ENCODE data around the gene FUT6.
A peak's percentile ranks its signal among the peaks of the same experiment; 100 is the strongest.

Gene FUT6

GRCh38 chr19:5827891-5828660 lies 11.4 kb downstream of the FUT6 start:
- peak; percentile 66 for DNase-seq (ENCODE audit: low read depth)

DNA sequence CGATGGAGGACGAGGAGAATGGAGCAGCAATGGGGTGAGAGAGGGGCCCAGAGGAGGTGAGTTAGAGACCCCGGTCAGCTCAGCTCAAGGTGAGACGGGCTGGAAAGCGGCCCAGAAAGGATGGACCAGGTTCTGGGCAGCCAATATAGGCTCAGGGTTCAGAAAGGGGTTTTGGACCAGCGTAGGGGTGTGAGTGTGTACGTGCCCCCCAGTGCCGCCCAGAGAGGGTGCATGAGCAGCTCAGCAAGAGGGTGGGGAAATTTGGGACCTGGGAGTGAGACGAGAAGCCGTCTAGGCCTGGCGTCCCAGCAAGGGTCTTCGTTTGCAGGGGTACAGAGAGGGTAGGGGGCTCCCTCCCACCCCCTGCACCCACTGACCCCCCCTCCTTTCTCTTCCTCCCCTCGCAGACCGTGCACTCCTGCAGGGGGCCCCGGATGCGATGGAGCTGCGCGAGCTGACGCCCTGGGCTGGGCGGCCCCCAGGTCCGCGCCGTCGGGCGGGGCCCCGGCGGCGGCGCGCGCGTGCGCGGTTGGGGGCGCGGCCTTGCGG lies 12.1 kb downstream of the FUT6 start:
- no peak for DNase-seq (ENCODE audit: low read depth)

- no peak for DNase-seq (ENCODE audit: low read depth)
These were observed 12.8 kb downstream of the FUT6 start for GRCh38 chr19:5826531-5827341.

DNA sequence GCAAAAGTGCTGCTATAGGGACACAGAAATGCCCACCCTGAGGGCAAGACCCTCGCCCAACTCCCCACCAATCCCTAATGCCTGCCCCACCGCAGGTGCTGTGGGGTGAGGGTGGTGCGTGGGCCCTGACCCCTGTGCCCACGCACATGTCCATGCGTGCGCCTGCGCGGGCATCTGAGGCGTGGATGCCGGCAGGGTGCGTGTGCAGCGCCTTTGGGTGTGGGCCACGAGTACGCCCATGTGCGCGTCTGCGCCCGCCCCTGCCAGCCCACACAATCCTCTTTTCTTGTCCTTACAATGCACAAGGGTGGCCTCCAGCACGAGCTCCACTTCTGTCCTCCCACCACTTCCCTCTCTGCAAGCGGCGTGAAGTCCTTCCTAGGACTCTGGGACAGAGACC lies 14.3 kb downstream of the FUT6 start:
- DNase-seq (ENCODE audit: low read depth): no peak

DNA sequence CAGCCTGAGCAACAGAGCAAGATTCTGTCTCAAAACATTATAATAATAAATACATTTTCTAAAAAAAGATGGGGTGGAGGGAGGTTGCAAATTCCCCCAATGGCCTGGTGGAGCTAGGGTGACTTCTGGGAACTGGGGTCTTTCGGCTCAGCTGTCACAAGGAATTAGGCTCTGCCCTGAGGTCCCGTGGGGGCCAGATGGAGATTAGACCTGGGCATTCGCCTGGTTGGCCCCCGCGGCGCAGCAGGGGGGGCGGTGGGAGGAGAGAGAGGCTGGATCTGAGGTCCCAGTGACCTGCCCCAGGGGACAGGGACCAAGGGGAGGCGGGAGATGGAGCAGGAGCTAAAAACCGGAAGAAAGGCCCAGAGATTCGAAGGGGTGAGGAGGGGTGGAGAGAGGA lies 14.8 kb downstream of the FUT6 start:
- DNase-seq (ENCODE audit: low read depth): no peak

DNA sequence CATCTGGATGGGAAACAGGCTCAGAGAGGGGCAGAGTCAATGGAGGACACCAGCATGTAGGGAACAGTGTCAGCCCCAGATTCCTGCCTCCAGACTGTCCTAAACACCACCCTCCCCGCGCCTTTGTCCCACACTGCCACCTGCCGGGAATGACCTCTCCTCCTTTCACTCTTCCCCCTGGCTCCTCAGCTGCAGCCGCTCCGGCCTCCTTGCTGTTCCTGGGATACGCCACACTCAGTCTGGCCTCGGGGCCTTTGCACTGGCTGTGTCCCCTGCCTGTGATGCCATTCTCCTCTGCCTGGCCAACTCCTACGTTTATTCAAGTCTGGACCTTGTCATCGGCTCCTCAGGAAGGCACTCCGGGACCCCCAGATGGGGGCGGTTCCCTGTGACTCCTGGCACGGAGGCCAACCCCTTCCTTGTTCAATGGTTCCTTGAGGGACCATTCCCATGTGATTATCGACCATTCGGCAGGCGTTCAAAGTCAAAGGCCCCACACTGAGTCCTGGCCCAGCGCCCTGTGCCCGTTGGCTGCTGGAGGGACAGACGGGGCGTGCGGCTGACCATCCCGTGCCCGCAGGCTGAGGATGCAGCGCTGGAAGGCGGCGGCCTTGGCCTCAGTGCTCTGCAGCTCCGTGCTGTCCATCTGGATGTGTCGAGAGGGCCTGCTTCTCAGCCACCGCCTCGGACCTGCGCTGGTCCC lies 15.8 kb downstream of the FUT6 start:
- DNase-seq (ENCODE audit: low read depth): no peak

GRCh38 chr19:5822181-5822844 lies 17.2 kb downstream of the FUT6 start:
- no peak for DNase-seq (ENCODE audit: low read depth)

- no peak for DNase-seq (ENCODE audit: low read depth)
These were observed 17.9 kb downstream of the FUT6 start for GRCh38 chr19:5821521-5822180.

DNA sequence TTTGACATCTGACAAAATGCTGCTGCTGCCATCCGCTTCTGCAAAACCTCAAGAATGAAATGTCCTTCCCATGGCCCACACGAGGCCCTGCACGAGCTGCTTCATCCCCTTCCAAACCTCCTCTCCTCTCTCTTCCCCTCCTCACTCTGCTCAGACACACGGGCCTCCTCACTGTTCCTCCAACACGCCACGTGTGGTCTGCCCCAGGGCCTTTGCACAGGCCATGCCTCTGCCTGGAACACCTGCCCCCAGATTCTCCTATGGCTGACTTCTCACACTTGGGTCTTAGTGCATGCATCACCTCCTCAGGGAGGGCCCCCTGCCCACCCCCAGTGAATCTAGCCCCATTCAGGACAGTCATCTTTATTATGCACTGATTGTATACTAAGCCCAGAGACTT lies 18.7 kb downstream of the FUT6 start:
- no peak for DNase-seq (ENCODE audit: low read depth)

- no peak for DNase-seq (ENCODE audit: low read depth)
These were observed 20.9 kb downstream of the FUT6 start for GRCh38 chr19:5818594-5818993.

GRCh38 chr19:5817218-5817617 lies 22.3 kb downstream of the FUT6 start:
- DNase-seq (ENCODE audit: low read depth): no peak

- DNase-seq (ENCODE audit: low read depth): no peak
These were observed 24.7 kb downstream of the FUT6 start for GRCh38 chr19:5814852-5815246.

DNA sequence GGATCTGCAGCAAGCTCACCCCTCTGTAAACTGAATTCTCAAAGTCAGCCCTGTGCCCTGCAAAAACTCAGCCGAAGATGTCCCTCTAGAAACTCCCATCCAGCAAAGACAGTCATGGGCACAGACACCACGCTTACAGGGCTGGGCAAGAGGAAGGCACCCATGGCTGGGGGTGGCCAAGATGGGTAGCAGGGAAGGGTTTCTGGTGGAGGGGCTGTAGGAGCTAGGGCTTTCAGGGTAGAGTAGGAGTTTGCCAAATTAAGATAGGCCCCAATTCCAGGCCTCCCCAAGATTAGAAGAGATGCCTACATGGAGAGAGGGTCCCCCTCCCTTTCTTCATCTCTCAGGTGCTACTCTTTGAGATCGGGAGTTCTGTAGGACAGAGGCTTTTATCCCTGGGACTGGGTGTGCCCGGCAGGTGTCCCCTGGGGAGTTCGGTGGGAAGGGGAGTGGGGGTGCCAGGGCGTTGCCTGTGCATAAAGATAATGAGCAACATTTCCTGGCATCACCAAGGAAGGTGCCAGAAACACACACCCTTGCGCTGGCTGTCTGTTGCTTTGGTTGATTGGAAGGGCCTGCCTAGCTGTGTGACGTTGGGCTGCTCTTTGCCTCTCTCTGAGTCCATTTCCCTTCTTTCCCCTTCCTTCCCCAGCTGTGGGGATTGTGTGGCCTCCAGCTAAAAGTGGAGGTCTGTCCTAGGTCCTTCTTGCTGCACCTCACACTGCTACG lies 25.2 kb downstream of the FUT6 start:
- DNase-seq (ENCODE audit: low read depth): no peak

DNA sequence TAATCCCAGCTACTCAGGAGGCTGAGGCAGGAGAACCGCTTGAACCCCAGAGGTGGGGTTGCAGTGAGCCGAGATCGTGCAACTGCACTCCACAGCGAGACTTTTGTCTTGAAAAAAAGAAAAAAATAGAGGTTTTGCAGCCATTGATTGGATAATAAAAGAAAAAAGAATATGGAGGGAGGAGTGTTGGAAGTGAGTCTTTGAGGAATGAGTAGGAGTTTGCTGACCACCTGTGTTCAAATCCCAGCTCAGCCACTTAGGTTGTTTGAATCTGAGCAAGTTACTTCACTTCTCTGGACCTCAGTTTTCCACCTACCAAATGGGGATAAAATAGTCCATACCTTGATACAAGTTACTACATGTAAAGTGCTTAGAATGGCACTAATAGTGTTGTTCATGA lies 28.4 kb downstream of the FUT6 start:
- DNase-seq (ENCODE audit: low read depth): no peak

DNA sequence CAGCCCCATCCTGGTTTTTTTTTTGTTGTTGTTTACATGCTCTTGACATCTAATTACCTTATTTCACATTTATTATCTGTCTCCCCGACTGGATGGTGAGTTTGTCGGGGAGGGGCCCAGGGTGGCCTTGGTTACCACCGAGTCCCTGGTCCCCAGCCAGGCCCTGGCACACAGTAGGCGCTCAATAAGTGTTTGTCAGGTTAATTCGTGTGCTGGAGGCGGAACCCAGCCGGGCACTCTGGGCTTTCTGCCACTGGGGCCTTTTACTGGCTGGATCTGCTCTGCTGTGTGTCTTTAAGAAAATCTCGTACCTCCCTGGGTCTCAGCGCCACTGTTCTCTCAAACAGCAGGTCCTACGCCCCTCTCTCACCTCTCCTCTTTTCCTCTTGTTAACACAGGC lies 30.0 kb downstream of the FUT6 start:
- no peak for DNase-seq (ENCODE audit: low read depth)

DNA sequence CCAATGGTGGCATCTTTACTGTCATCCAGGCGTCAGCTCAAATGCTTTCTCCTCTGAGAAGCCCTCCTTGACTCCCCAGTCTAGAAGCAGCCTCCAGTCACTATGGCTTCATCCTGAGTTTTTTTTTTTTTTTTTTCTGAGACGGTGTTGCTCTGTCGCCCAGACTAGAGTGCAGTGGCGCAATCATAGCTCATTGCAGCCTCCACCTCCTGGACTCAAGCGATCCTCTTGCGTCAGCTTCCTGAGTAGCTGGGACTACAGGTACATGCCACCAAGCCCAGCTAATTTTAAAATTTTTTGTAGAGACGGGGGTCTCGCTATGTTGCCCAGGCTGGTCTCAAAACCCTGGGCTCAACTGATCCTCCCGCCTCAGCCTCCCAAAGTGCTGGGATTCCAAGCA lies 30.4 kb downstream of the FUT6 start:
- no peak for DNase-seq (ENCODE audit: low read depth)

DNA sequence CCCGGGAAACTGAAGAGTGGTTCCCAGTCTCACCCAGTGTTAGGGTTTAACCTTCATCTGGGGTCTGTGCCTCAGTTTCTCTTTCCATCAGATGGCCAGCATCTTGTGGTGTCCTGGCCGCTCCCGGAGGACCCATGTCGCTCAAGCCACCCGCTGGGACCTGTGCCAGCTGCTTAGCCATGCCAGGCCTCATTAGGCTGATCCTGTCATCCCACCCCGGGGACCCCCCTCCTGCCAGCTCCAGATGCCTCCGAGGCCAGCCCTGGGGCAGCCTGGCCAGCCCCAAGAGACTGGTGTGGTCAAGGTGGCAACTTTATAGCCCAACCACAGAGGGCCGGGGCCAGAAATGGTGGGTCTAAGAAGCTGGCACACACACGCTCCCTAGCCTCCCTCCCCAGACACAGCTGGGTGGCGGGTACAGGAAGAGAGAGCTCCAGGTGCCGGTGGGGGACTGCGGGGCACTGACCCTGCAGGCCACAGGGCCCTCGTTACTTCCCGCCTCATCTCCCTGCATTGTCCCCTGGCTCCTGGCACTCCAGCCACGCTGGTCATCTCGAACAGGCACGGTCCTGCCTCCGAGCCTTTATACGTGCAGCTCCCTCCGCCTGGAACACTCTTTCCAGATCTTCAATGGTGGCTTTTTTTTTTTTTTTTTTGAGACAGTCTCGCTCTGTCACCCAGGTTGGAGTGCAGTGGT lies 31.2 kb downstream of the FUT6 start:
- no peak for DNase-seq (ENCODE audit: low read depth)

DNA sequence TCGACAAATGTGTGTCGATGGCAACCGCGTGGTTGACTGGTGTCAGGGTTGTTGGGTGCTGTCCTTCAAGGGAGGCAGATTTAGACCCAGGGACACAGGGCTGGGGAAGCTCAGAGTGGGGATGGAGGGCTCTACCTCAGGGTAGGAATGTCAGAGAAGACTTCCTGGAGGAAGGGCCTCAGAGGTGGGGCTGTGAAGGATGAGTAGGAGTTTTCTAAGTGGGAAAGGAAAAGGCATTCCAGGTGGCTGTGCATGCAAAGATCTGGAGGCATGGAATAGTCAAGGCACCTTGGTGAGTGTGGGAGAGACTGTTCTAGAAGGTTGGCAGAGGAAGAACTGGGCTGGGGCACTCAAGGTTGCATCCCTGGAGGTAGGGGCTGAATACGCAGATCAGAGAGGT lies 32.6 kb downstream of the FUT6 start:
- DNase-seq (ENCODE audit: low read depth): no peak

GRCh38 chr19:5806133-5806489 lies 33.4 kb downstream of the FUT6 start:
- no peak for DNase-seq (ENCODE audit: low read depth)

- DNase-seq (ENCODE audit: low read depth): no peak
These were observed 33.9 kb downstream of the FUT6 start for GRCh38 chr19:5805462-5806132.
